ENCODE results near the gene ZXDC. TPM values are rescaled to one million over a fixed set of nuclear protein-coding genes. Genes with fewer than 3 reads are reported as not detected.

ZXDC gene
- total RNA-seq, 1 experiment from 2014 or later: 33.3 TPM

- TF ChIP-seq REST (IDR thresholded peaks at IDR 0.05; ENCODE audit: insufficient read depth in 1 of 2, low read depth in 2 of 2, low read length in 1 of 2) (no peak), SIN3A (IDR thresholded peaks at IDR 0.05; ENCODE audit: borderline replicate concordance, insufficient read depth, low read depth, low read length) (no peak), TCF7L2 (IDR thresholded peaks at IDR 0.05; ENCODE audit: low read depth, low read length) (no peak), POLR2AphosphoS5 (IDR thresholded peaks at IDR 0.05; ENCODE audit: low read depth, low read length) (no peak)
- TF ChIP-seq, protein P1, sequence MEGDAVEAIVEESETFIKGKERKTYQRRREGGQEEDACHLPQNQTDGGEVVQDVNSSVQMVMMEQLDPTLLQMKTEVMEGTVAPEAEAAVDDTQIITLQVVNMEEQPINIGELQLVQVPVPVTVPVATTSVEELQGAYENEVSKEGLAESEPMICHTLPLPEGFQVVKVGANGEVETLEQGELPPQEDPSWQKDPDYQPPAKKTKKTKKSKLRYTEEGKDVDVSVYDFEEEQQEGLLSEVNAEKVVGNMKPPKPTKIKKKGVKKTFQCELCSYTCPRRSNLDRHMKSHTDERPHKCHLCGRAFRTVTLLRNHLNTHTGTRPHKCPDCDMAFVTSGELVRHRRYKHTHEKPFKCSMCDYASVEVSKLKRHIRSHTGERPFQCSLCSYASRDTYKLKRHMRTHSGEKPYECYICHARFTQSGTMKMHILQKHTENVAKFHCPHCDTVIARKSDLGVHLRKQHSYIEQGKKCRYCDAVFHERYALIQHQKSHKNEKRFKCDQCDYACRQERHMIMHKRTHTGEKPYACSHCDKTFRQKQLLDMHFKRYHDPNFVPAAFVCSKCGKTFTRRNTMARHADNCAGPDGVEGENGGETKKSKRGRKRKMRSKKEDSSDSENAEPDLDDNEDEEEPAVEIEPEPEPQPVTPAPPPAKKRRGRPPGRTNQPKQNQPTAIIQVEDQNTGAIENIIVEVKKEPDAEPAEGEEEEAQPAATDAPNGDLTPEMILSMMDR (IDR thresholded peaks at IDR 0.05): no peak
Measured at GRCh38 chr3:126415661-126416591, 59.8 kb downstream of the ZXDC start.

GRCh38 chr3:126414961-126415660 is 60.6 kb downstream of the ZXDC start:
- intact Hi-C loops (cut with micrococcal nuclease; ENCODE audit: unreplicated experiment): no loop called here
- ATAC-seq (no peak), DNase-seq (ENCODE audit: low read depth, low spot score) (no peak)
- Histone ChIP-seq H3K9me3 (ENCODE audit: control insufficient read depth, insufficient read depth, low read depth, low read length) (no peaks in the 10 kb centered on the region), H3K36me3 (ENCODE audit: control insufficient read depth, insufficient read depth, low read length) (no peaks in the 10 kb centered on the region), H3K4me1 (ENCODE audit: control insufficient read depth, insufficient read depth, low read length) (no peaks in the 10 kb centered on the region), H3K27ac (ENCODE audit: low read length) (no peak overlapping the region), H3K4me3 (ENCODE audit: low read depth in 2 of 2, low read length in 2 of 2) (no peak overlapping the region), H3K27me3 (ENCODE audit: control insufficient read depth, insufficient read depth, low read length) (peaks cover 4% of the 10 kb centered on the region; the same call in 1 of the 2 replicates)
- CTCF ChIA-PET: interaction anchor here (0.6 kb wide), 1 partner anchor 246 kb away, joined by 5 read pairs; no protein-coding TSS in a partner anchor
- in situ Hi-C loops (cut with HindIII; ENCODE audit: low pct_unique_long_range_greater_than_20kb, low sequenced_read_pairs): no loop called here
- no TSS peak for BruUV-seq (replicated peaks)
- POLR2A ChIA-PET: interaction anchor here (0.6 kb wide), 1 partner anchor 269 kb away, joined by 3 read pairs; no protein-coding TSS in a partner anchor
- TF ChIP-seq SIN3A (IDR thresholded peaks at IDR 0.05; ENCODE audit: borderline replicate concordance, insufficient read depth, low read depth, low read length) (no peak), REST (IDR thresholded peaks at IDR 0.05; ENCODE audit: insufficient read depth in 1 of 2, low read depth in 2 of 2, low read length in 1 of 2) (no peak)

More at GRCh38 chr3:126415661-126416591, 59.8 kb downstream of the ZXDC start:
- no TSS peak for BruUV-seq (replicated peaks)
- DNase-seq (ENCODE audit: low read depth, low spot score) (no peak), ATAC-seq (no peak)
- Histone ChIP-seq H3K27me3 (ENCODE audit: control insufficient read depth, insufficient read depth, low read length) (peaks cover 4% of the 10 kb centered on the region; the same call in 1 of the 2 replicates), H3K4me1 (ENCODE audit: control insufficient read depth, insufficient read depth, low read length) (no peaks in the 10 kb centered on the region), H3K36me3 (ENCODE audit: control insufficient read depth, insufficient read depth, low read length) (no peaks in the 10 kb centered on the region), H3K4me3 (ENCODE audit: low read depth in 2 of 2, low read length in 2 of 2) (no peak overlapping the region), H3K9me3 (ENCODE audit: control insufficient read depth, insufficient read depth, low read depth, low read length) (no peaks in the 10 kb centered on the region), H3K27ac (ENCODE audit: low read length) (no peak overlapping the region)
- POLR2A ChIA-PET: no interaction called here
- CTCF ChIA-PET: no interaction called here
- intact Hi-C loops (cut with micrococcal nuclease; ENCODE audit: unreplicated experiment): no loop called here
- in situ Hi-C loops (cut with HindIII; ENCODE audit: low pct_unique_long_range_greater_than_20kb, low sequenced_read_pairs): no loop called here

Measured in Panc1 (cell line).